HCT116 (cell line): ENCODE results near the gene GSG1L. TPM values are rescaled to one million over a fixed set of nuclear protein-coding genes. Genes with fewer than 3 reads are reported as not detected.

Experiments used
- ATAC-seq: fragments of 200-7000 bp; cut with Tn5 transposase; 2 replicates; pipeline ENCODE4 v1.9.1; 2020; ENCODE audit warnings: mild to moderate bottlenecking, moderate library complexity
- BruUV-seq: library from RNA; stranded (reverse); fragments of 400-500 nt; replicated peaks from 2 replicates; lab custom pipeline; 2021; lab: Mats Ljungman, UMichigan
- CTCF ChIA-PET: fragments of 300-600 bp; sonication (Branson Sonifier 250); formaldehyde crosslinking; loops from one replicate; lab custom pipeline; 2021; ENCODE audit warnings: antibody characterized with exemption; lab: Charles Lee
- POLR2A ChIA-PET: fragments of 300-600, 350-600 bp; sonication (Branson Sonifier 250); formaldehyde crosslinking; loops from one replicate; lab custom pipeline; 2021; ENCODE audit warnings: antibody characterized with exemption; lab: Charles Lee
- RAD21 ChIA-PET, 2 experiments: fragments of 300-600 bp; sonication (Branson Sonifier 250); formaldehyde crosslinking; loops; one replicate each; lab custom pipeline; 2023; ENCODE audit warnings: low total read pairs in 2 of 2; ENCODE audit not compliant: uncharacterized antibody in 2 of 2, unreplicated experiment in 2 of 2, low non-redundant PET in 1 of 2; lab: Charles Lee
- DNase-seq: peaks from one replicate; pipeline ENCODE4 v3.0.0-alpha.2; 2010; ENCODE audit warnings: low read depth, low spot score
- H2AFZ ChIP-seq: fragments of 200-600 bp; shearing (Covaris generic), sonication (generic); 2 replicates; pipeline ENCODE4 v1.6.1; 2017; ENCODE audit warnings: low read depth, mixed run types, mixed read lengths, antibody characterized with exemption, low read length; ENCODE audit not compliant: poor library complexity, severe bottlenecking
- H3K27ac ChIP-seq: 2 replicates; pipeline ENCODE4 v1.5.1; 2012; ENCODE audit warnings: low read depth, low read length
- H3K27me3 ChIP-seq: fragments of 200-600 bp; sonication (generic); 2 replicates; pipeline ENCODE4 v1.6.1; 2016; ENCODE audit warnings: mixed run types, low read length, mixed read lengths; ENCODE audit not compliant: insufficient read depth
- H3K36me3 ChIP-seq, 2 experiments: fragments of 200-500 bp in 1 of 2; fragments of 200-600 bp in 1 of 2; sonication (Bioruptor generic) in 1 of 2; sonication (generic) in 1 of 2; 2 replicates each; pipeline versions ENCODE4 v1.5.1 to v1.6.1; 2014 to 2016; ENCODE audit warnings: low read length in 2 of 2, inconsistent platforms in 1 of 2, mixed read lengths in 1 of 2, mixed run types in 1 of 2; ENCODE audit not compliant: insufficient read depth in 2 of 2, control insufficient read depth in 1 of 2
- H3K4me1 ChIP-seq, 2 experiments: fragments of 200-600 bp in 1 of 2; sonication (generic) in 1 of 2; 2 replicates each; pipeline versions ENCODE4 v1.5.1 to v1.6.1; 2012 to 2017; ENCODE audit warnings: low read length in 2 of 2, inconsistent platforms in 1 of 2, mild to moderate bottlenecking in 1 of 2, mixed read lengths in 1 of 2, mixed run types in 1 of 2, moderate library complexity in 1 of 2; ENCODE audit not compliant: insufficient read depth in 2 of 2, control insufficient read depth in 1 of 2
- H3K4me2 ChIP-seq: fragments of 200-600 bp; sonication (generic); 2 replicates; pipeline ENCODE4 v1.6.1; 2017; ENCODE audit warnings: mixed run types, low read length, mixed read lengths
- H3K4me3 ChIP-seq, 2 experiments: fragments of 200-600 bp in 1 of 2; sonication (generic) in 1 of 2; replicated peaks in 1 of 2; 2 replicates each; pipeline ENCODE4 v1.5.1; 2011 to 2016; ENCODE audit warnings: low read length in 2 of 2, control low read depth in 1 of 2, low read depth in 1 of 2, mild to moderate bottlenecking in 1 of 2, mixed read lengths in 1 of 2, mixed run types in 1 of 2
- H3K79me2 ChIP-seq: fragments of 200-600 bp; sonication (generic); 2 replicates; pipeline ENCODE4 v1.6.1; 2017; ENCODE audit warnings: mild to moderate bottlenecking, mixed run types, low read length, moderate library complexity, mixed read lengths; ENCODE audit not compliant: insufficient read depth
- H3K9ac ChIP-seq: fragments of 200-600 bp; sonication (generic); 2 replicates; pipeline ENCODE4 v1.6.1; 2016; ENCODE audit warnings: low read length, mixed read lengths
- H3K9me2 ChIP-seq: fragments of 200-600 bp; sonication (generic), shearing (Covaris generic); 2 replicates; pipeline ENCODE4 v1.6.1; 2017; ENCODE audit warnings: mixed run types, mild to moderate bottlenecking, moderate library complexity; ENCODE audit not compliant: insufficient read depth
- H3K9me3 ChIP-seq, 2 experiments: fragments of 200-500 bp in 1 of 2; fragments of 200-600 bp in 1 of 2; sonication (Bioruptor generic) in 1 of 2; sonication (generic) in 1 of 2; 2 replicates each; pipeline ENCODE4 v1.6.1; 2014 to 2017; ENCODE audit warnings: low read length in 2 of 2, mixed read lengths in 2 of 2, inconsistent platforms in 1 of 2, low read depth in 1 of 2, mild to moderate bottlenecking in 1 of 2, mixed run types in 1 of 2, moderate library complexity in 1 of 2; ENCODE audit not compliant: control insufficient read depth in 1 of 2, insufficient read depth in 1 of 2
- H4K20me1 ChIP-seq: fragments of 200-600 bp; sonication (generic), shearing (Covaris generic); 2 replicates; pipeline ENCODE4 v1.6.1; 2017; ENCODE audit warnings: mixed run types, mild to moderate bottlenecking, moderate library complexity; ENCODE audit not compliant: insufficient read depth
- CBX3 ChIP-seq: IDR thresholded peaks from 2 replicates; pipeline ENCODE4 v1.6.1; 2012; ENCODE audit warnings: low read depth
- CEBPB ChIP-seq: IDR thresholded peaks from 2 replicates; pipeline ENCODE4 v1.6.1; 2012; ENCODE audit warnings: low read depth
- EGR1 ChIP-seq: IDR thresholded peaks from 2 replicates; pipeline ENCODE4 v1.6.1; 2012; ENCODE audit warnings: low read depth
- EZH2 ChIP-seq: fragments of 200-600 bp; sonication (generic); IDR thresholded peaks from 2 replicates; pipeline ENCODE4 v1.6.1; 2017; ENCODE audit warnings: antibody characterized with exemption, mixed run types
- EZH2phosphoT487 ChIP-seq: fragments of 200-600 bp; IDR thresholded peaks from 2 replicates; pipeline ENCODE4 v1.6.1; 2018; ENCODE audit warnings: antibody characterized with exemption, borderline replicate concordance
- FOSL1 ChIP-seq: IDR thresholded peaks from 2 replicates; pipeline ENCODE4 v1.6.1; 2012; ENCODE audit warnings: low read depth
- JUND ChIP-seq: IDR thresholded peaks from 2 replicates; pipeline ENCODE4 v1.6.1; 2012
- MAX ChIP-seq: IDR thresholded peaks from 2 replicates; pipeline ENCODE4 v1.6.1; 2012
- POLR2AphosphoS5 ChIP-seq: IDR thresholded peaks from 2 replicates; pipeline ENCODE4 v1.6.1; 2011; ENCODE audit warnings: mild to moderate bottlenecking, low read depth, low read length, moderate library complexity
- RAD21 ChIP-seq: IDR thresholded peaks from 2 replicates; pipeline ENCODE4 v1.6.1; 2012; ENCODE audit warnings: low read depth, mild to moderate bottlenecking
- REST ChIP-seq: IDR thresholded peaks from 2 replicates; pipeline ENCODE4 v1.6.1; 2012; ENCODE audit warnings: low read depth
- SIN3A ChIP-seq: IDR thresholded peaks from 2 replicates; pipeline ENCODE4 v1.6.1; 2012; ENCODE audit warnings: low read depth
- SP1 ChIP-seq: IDR thresholded peaks from 2 replicates; pipeline ENCODE4 v1.6.1; 2012; ENCODE audit warnings: low read depth
- SRF ChIP-seq: IDR thresholded peaks from 2 replicates; pipeline ENCODE4 v1.6.1; 2012; ENCODE audit warnings: low read depth
- TCF7L2 ChIP-seq: IDR thresholded peaks from 2 replicates; pipeline ENCODE4 v1.7.0; 2011; ENCODE audit warnings: borderline replicate concordance, inconsistent platforms; ENCODE audit not compliant: insufficient read depth, insufficient read length; ENCODE audit errors: extremely low read depth
- ZBTB33 ChIP-seq: IDR thresholded peaks from 2 replicates; pipeline ENCODE4 v1.6.1; 2011; ENCODE audit warnings: mild to moderate bottlenecking, low read length, moderate library complexity; ENCODE audit not compliant: insufficient replicate concordance; ENCODE audit errors: extremely low read depth
- ZFX ChIP-seq: fragments of 450-650 bp; IDR thresholded peaks from 2 replicates; pipeline ENCODE4 v1.6.1; 2017
- ZNF274 ChIP-seq: fragments of 200-500 bp; sonication (Bioruptor generic); IDR thresholded peaks from 2 replicates; pipeline ENCODE4 v1.6.1; 2014; ENCODE audit warnings: mild to moderate bottlenecking, low read depth, low read length, inconsistent platforms
- intact Hi-C: fragments of 100-400 bp; cut with micrococcal nuclease; formaldehyde crosslinking; loops from 2 replicates; pipeline ENCODE4 v1.10.0; 2022
- total RNA-seq: library from RNA; stranded (reverse); gene quantifications from one replicate; pipeline ENCODE4 v1.2.1, GENCODE V29; 2021; ENCODE audit not compliant: unreplicated experiment

Gene GSG1L
- total RNA-seq, 1 experiment from 2014 or later = not detected

- Histone ChIP-seq H3K36me3 (no peaks in the 10 kb centered on the region), H3K9me3 (peaks cover 4 to 6% of the 10 kb centered on the region in 2 experiments; a peak in 2 of 4 replicates), H4K20me1 (no peaks in the 10 kb centered on the region), H3K9me2 (no peaks in the 10 kb centered on the region), H3K4me3 (no peak overlapping the region), H2AFZ (no peak overlapping the region), H3K4me2 (no peak overlapping the region), H3K27ac (no peak overlapping the region), H3K4me1 (no peaks in the 10 kb centered on the region), H3K79me2 (no peaks in the 10 kb centered on the region), H3K27me3 (peaks cover 19% of the 10 kb centered on the region; the same call in 1 of the 2 replicates), H3K9ac (no peak overlapping the region)
- ChIA-PET RAD21 (no interaction called here), POLR2A (no interaction called here), CTCF (no interaction called here)
- no peak for DNase-seq
- intact Hi-C loops = no loop called here
- no TSS peak for BruUV-seq
- TF ChIP-seq EZH2 (no peak), SRF (no peak), EGR1 (no peak)
- peak; percentile 61; the same call in 1 of the 2 replicates for ATAC-seq
Observed at GRCh38 chr16:27929818-27930217, 133.7 kb downstream of the GSG1L start.

- RAD21 ChIA-PET = no interaction called here
- H4K20me1 ChIP-seq = no peaks in the 10 kb centered on the region
- H3K4me2 ChIP-seq = no peak overlapping the region
- DNase-seq (no peak), ATAC-seq (no peak)
- no peaks in the 10 kb centered on the region for H3K9me2 ChIP-seq
- H2AFZ ChIP-seq = no peak overlapping the region
- H3K9ac ChIP-seq = no peak overlapping the region
- H3K27ac ChIP-seq = no peak overlapping the region
- CTCF ChIA-PET = no interaction called here
- H3K4me1 ChIP-seq = no peaks in the 10 kb centered on the region
- intact Hi-C loops = no loop called here
- POLR2A ChIA-PET = no interaction called here
- H3K4me3 ChIP-seq = no peak overlapping the region
- H3K79me2 ChIP-seq = no peaks in the 10 kb centered on the region
- BruUV-seq = no TSS peak
- H3K27me3 ChIP-seq = peaks cover 18% of the 10 kb centered on the region; the same call in 1 of the 2 replicates
- no peaks in the 10 kb centered on the region for H3K36me3 ChIP-seq
- peaks cover 4 to 6% of the 10 kb centered on the region in 2 experiments; a peak in 2 of 4 replicates for H3K9me3 ChIP-seq
- TF ChIP-seq POLR2AphosphoS5 (no peak), RAD21 (no peak), EGR1 (no peak), MAX (no peak), SIN3A (no peak), TCF7L2 (no peak), REST (no peak), ZNF274 (no peak), SP1 (no peak), ZBTB33 (no peak), ZFX (no peak), EZH2 (no peak), EZH2phosphoT487 (no peak), JUND (no peak), CEBPB (no peak), CBX3 (no peak), FOSL1 (no peak)
Observed at GRCh38 chr16:27928542-27928941, 135.0 kb downstream of the GSG1L start.
